ENCODE measurements around the gene KISS1R.

- TF ChIP-seq CTCF (IDR thresholded peaks at IDR 0.05) (no peak), POLR2A (IDR thresholded peaks at IDR 0.05) (no peak)
Observed at GRCh38 chr19:932648-933552, 15.8 kb downstream of the KISS1R start.
